NCI-H2196 (cell line): ENCODE measurements around the gene C15orf39.
"Not testable (repeated sequence)": the region's sequence is repeated elsewhere in the genome, so short reads cannot be mapped to it uniquely, and the experiment has no call there.

ENCODE experiments used
- DNase-seq: peaks from one replicate; lab custom pipeline; 2025; ENCODE audit not compliant: unreplicated experiment; lab: John Stamatoyannopoulos, UW

The C15orf39 gene

DNA sequence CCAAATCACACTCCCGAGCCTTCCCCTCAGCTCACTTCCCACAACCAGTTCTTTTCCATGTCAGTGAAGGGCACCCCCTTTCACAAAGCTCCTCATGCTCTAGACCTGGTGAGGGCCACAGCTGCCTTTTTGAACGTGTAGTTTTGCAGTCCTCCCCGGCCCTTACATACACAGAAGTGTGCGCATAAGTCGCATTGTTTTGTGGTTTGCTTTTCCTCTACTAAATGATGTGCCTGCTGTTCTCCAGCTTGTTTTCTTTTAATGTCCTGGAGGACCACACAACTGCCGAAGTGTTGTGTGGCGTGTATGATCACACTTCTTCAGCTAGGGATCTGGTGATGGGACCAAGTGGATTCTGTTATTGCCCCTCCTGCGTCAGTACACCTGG lies 7.6 kb downstream of the C15orf39 start:
- no peak for DNase-seq

DNA sequence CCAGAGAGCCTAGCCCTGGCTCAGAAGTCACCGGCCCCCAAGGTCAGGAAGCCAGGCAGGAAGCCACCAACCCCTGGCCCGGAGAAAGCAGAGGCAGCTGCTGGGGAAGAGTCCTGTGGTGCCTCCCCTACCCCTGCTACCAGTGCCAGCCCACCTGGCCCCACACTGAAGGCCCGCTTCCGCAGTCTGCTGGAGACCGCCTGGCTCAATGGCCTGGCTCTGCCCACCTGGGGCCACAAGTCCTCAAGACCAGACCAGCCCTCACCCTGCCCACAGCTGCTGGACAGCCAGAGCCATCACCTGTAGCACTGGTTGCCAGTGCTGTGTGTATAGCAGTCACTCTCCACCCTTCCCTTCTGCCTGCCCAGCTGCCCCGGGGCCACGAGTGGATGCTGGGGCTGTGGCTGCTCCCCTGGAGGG lies 9.1 kb downstream of the C15orf39 start:
- no peak for DNase-seq

DNA sequence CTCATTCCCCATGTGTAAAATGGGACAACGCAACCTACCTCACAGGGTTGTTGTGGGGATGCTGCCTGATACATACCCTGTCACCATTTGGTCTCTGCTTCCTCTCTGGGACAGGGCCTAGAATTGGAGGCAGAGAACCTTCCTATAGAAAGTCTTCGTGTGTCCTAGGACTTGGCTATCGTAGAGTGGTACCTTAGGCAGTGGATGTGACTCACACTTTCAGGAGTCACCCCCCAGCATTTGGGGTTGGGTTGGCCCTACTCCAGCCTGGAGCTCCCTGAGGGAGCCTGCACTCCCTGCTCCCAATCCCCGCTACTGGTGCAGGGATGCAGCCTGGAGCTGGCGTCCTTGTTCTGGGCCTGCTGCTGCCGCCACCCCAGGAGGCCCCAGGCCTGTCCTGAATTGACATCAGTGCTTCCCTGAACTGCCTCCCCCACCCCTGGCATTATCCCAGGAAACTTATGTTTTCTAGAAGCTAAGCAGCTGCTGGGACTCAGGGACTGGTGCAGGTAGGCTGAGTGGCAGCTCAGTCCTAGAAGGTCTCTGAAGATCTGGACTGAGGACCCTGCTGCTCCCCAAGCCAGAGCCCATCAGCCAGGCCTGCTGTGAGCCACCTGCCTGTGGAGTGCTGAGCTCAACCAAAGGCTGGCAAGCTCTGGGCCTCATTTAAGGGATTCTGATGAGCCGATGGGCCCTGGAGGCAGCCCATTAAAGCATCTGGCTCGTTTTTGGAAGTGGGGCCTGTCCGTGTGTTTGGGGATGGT lies 9.9 kb downstream of the C15orf39 start:
- no peak for DNase-seq

DNA sequence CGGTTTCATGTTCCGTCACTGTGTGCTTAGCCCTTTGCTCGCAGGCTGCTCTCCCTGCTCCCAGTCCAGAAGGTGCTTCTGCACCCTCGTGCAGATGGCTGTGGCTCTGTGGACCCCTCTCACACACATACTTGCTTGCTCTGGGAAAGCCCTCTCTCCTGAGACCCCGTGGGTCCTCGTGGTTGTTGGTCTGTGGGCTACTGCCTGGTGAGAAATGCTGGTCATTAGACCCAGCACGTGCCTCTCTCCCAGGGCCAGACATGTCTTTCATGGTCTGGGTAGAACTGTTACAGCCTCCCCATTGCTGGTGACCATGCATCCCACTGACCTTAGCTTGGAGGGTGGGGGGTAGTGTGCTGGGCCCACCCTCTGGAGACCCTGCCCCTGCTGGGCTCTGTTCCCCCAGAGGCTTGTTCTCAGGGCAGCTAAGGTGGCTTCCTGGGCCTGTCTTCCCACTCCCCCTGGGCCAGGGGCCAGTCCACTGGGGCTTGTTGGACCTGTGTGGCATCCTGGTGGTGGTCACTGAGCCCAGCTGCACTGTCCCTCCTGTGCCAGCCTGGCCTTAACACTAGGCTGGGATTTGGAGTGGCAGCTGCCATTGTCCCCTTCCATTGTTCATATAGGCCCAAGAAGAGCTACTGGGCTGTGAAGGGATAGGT lies 10.6 kb downstream of the C15orf39 start:
- no peak for DNase-seq

DNA sequence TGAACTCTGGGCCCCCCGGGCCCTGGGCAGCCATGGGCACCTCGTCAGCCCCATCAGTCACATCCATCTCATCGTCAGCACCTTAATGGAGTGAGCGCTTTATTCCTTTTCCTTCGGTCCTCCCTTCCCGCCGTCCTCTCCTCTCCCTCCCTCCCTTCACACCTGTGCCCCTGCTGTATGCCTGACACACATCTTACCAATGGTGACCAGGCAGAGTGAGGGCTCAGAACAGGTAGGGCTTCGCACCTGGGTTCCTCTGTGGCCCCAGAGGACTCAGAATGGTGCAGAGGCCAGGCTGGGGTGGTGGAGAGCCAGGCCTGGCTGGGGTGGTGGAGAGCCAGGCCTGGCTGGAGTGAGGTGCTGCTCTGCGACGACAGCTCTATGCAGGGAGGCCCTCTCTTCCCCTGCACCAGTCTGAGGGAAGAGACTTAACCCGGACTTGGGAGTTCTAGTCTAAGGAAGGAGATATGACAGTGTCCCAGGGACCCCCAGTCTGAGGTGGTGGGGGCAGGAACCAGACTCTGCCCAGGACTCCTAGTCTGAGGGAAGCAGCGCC lies 11.6 kb downstream of the C15orf39 start:
- no peak for DNase-seq

DNA sequence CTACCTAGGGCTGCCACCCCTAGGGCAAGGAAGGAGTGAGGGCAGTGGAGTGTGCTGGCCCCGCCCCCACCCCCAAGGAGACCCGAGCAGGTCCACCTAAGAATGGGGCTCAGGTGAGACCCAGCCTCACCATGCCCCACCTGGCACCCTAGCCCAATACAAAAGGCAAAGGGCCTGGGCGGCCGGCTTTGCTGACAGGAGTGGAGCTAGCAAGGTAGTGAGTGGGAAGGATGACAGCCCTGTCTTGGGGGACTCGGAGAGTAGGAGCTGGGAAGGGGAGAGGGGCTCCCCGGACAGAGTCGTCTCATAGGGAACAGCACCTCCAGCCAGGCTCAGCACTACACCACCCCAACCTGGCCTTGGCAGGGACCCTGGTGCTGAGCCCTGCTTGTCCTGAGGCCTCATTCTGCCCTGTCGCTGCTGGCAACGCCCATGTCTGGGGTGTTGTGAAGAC lies 12.1 kb downstream of the C15orf39 start:
- DNase-seq, result no peak

DNA sequence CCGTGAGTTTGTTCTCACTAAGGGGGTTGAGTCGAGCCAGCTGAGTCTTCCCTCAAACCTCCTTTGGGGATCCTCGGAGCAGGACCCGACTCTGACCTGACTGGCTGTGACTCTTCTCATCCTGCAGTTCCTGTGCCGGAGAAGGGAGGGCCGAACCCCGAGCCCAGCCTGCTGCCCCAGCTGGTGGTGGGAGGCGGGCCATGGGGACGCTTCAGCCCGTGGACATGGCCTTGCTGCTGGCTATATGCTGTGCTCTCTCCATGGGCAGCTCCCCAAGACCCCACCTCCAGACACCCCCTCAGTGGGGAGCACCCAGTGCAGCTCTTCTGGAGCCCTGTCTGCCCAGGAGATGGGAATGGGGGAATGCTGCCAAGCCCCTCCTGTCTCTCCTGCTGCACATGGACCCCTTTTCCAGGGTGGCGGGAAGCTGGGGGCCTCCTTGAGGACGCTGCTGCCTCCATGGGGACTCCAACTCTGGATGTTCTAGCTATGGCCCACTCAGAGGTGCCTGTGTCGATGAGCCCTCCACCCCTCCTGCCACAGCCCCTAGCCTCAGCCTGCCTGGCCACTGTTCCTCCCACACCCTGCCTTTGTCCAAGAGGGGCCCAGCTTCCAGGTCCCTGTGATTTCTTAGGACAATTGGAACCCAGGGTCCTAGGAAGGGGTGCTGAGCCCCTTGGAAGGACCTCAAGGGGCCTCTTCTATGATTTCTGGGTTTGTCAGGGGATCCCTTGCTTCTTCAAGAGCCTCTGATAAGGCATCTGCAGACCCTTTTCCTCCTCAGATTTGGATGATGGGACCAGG lies 12.8 kb downstream of the C15orf39 start:
- no peak for DNase-seq

DNA sequence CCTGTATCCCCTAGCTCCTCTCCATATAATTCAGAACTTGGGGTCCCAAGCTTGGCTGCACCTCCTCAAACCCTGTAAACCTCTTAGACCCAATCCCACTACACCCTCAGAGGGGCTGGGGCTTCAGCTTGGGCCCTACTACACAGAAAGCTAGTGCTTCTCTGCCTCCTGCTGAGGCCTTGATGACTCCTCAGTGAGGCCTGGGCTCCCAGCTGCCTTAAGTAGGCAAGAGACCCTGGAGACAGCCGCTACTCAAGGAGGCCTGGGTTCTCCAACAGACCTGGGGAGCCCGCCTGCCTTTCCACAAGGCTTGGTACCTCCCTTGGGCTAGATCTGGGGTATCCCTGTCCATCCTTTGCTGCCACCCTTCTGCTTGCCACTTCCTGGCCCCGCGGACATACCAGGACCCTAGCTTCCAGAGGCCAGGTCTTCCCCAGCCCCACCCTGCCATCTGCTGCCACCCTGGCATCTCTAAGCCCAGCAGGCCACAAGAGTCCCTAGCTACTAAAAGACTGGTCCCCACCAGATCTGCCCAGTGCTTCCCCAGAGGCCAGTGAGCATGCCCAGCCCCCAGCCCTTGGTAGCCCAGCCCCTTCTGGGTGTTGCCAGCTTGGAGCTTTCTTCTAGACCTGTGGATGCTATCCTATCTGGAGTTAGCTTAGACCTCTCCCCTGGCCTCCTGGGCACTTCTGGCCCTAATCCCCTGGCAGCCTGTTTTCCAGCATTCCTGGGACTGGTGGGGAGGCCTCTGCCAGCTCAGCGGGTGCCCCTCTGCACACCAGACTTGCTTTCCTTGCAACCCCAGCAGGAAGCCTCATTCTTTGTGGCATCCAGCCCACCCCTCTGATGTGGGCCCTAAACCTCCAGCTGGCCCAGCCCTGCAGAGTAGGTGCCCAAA lies 13.7 kb downstream of the C15orf39 start:
- no peak for DNase-seq

DNA sequence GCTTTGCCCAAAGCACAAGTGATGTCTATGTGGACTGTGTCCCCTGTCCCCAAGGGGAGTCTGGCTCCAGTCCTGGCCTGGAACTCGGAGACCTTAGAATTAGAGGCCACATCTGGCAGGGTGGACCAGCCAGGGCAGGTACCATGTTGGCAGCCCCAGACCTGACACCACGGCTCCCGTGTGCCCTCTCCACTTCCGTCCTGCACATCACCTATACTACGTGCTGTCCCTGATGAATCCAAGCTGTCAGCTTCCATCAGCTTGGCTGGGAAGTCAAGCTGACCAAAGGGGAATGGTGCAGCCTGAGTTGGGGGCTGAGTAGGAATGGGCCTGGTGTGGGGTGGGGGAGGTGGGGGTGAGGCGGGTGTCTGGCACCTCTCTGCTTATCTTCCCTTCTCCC lies 15.3 kb downstream of the C15orf39 start:
- DNase-seq, result no peak

DNA sequence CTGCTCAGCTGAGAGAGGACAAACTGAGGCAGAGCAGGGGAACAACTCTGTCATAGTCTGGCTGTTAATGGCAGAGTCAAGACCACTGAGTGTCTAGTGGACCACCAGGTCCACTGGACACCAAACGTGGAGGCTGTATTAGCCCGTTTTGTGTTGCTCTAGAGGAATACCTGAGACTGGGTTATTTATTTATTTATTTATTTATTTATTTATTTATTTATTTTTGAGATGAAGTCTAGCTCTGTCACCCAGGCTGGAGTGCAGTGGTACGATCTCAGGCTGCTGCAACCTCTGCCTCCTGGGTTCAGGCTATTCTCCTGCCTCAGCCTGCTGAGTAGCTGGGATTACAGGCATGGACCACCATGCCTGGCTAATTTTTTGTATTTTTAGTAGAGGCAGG lies 15.9 kb downstream of the C15orf39 start:
- DNase-seq, result not testable (repeated sequence)

DNA sequence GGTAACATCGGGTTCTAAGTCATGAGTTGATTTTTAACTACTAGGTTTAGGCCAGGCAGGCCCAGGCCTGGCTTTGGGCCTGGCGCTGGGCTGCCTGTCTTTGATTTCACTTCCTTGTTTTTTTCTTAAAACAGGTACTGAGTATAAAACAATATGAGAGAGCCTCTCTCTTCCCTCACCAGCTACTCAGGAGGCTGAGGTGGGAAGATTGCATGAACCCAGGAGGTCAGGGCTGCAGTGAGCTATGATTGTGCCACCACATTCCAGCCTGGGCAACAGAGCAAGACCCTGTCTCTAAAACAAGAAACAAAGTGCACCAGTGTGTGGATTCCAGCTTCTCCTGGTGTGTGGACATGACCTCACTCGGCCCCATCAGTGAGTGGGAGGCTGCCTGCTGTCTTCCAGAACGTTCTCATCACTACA lies 17.8 kb downstream of the C15orf39 start:
- not testable (repeated sequence) for DNase-seq

DNA sequence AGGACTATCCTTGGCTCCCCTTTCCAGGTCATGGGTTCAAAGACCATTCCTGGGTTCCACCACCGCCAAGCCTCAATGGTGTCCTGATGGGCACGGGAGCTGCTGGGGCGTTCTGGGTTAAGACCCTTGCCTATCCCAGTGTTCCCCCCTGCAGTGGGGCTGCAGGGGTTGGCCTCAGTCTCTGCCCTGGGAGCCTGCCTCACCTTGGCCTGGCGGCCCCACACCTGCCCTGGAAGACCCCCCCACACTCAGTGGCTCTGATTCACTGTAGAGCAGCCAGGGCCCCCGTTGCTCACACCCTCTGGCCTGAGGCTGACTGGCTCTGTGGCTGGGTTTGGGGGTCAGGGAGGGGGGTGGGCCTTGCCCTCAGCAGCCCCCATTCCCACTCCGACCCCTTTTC lies 22.0 kb downstream of the C15orf39 start:
- no peak for DNase-seq

DNA sequence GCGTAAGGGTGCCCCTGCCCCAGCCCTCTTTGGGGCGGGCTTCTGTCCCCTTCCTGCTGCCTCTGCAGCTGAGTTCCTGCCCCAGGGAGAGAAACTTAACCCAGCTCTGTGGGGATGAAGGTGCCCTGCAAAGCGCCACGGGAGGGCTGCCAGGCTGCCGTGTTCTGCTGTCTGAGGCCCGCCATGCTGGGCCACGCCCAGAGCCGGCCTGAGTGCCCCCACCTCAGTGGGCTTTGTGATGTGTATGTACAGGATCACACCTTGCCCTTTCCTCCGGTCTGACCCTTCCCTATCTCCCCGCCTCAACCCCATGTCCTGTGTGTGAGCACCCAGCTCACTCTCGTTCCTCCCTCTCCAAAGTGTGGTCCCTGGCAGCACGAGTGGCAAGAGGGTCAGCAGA lies 22.6 kb downstream of the C15orf39 start:
- DNase-seq, result no peak

DNA sequence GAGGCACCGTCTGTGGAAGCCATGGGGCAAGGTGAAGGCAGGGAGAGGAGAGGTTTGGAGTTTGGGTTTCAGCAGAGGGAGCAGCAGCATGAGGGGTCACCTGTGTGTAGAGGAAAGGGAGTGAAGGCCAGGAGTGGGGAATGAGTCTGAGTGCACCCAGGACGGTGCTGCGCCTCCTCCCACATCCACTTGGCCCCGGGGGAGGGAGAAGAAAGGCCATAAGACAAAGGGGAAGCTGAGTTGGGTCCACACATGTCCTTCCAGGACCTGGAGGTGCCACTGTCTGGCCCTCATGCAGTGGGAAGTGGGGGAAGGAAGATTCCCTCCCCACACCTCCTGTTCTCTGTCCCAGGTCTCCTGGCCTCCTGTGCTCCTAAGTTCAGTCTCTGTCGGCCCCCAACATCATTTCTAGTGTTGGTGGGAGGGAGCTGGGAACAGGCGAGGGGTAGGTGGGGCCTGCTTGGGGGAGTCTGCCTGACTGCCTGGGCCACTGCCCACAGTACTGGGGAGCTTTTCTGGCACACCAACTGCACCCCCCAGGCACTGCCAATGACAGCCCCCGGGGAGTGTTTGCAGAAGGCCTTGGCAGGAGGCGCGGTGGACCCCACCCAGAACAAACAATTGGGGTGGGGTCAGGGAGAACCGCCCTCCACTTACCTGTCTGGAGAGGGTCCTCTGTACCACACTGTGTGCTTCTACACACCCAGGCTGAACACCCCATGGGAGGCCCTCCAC lies 23.6 kb downstream of the C15orf39 start:
- not testable (repeated sequence) for DNase-seq

DNA sequence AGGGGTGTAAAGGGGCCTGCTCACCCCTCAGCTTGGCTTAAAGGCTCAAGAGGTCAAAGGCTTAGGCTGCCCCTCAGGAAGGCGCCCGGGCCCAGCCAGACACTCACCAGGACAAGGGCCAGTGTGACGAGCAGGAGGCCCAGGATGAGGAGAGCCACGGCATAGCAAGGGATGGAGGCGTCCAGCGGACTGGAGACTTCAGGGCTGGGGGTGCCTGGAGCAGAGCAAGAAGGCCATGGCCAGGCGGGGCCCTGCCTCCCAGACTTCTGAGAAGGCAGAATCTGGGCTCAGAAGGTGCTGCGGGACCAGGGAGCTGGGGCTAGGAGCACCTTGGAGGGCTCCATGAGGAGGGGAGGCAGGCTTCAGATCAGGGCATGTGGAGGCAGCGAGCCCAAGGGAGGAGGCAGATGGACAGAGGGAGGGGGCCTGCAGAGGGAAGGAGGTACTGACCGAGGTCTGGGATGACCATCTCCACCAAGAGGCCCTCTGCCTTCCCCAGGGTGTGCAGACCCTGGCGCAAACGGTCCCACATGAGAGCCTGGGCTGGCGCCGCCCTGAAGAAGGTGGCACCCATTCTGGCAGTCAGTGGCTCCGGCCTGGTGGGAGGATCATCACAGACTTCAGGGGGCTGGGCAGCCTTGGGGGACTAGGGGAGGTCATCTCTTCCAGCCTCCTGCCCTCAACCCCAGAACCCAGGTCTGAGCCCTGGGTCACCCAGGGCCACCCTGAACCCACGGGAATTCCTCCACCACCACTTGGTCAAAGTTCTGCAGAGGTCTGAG lies 24.5 kb downstream of the C15orf39 start:
- no peak for DNase-seq

DNA sequence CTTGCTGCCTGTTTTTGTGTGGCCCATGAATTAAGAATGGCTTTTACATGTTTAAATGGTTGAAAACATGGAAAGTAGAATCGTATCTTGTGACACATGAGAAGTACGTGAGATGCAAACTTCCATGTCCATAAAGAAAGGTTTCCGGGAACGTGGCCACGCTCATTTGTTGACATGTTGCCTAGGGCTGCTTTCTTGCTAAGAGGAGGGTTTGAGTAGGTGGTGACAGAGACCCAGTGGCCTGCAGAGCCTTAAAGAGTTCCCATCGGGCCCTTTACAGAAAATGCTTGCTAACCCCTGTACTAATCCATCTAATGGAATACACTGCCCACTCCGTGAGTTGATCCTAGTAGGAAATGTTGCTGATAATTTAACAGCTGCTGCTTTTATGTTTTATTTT lies 25.4 kb downstream of the C15orf39 start:
- not testable (repeated sequence) for DNase-seq

DNA sequence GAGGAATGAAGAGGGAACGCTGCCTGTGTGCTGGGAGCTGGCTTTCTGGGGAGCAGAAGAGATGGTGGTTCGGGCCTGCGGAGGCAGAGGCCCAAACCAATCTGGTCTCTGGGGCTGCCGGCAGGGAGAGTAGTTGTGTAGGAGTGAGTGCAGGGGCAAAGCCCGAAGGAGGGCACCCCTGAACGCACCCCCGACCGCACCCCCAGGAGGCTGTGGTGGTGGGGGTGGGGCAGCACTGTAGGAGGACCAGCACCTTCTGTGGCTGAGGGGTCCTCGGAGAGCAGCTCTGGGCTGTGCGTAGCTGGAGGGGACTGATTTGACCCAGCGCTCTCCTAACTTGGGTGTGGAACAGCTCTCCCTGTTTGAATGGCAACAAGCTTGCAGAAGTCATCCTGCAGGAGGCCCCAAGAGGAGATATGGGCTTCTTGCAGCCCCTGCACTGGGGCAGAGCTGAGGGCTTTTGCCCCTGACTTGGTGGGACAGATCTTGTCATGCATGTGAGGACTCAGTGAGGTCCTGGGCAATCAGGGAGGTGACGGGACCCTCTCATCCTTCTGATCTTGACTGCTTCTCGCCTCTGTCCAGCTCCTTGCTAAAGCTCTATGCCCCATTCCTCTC lies 26.1 kb downstream of the C15orf39 start:
- DNase-seq, result no peak

DNA sequence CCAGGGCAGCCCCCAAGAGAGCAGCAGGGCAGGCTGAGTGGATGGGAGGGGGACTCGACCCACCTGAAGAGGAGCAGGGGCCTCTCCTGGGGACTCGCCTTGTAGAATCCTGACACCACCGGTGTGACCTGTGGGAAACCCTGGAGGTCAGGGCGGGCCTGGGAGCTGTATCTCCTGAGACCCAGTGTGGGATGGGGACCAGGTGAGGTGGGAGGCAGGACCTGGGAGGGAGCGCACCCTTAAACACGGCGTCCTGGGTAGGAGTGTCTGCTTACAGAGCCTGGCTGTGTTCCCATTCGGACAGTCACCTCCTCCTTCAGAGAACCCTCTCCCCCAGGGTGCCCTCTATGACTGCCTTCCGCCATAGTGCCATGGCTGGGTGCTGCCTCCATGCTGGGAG lies 27.1 kb downstream of the C15orf39 start:
- no peak for DNase-seq
